Suppressor macrophage treated with lipopolysaccharide for 1 hour (primary cell): ENCODE measurements around the gene TP53I11.

Source experiments
- DNase-seq, 3 donors: peaks; one replicate each; pipeline ENCODE4 v3.0.0-alpha.2; 2020 to 2022

TP53I11 gene, protein sequence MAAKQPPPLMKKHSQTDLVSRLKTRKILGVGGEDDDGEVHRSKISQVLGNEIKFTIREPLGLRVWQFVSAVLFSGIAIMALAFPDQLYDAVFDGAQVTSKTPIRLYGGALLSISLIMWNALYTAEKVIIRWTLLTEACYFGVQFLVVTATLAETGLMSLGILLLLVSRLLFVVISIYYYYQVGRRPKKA

DNA sequence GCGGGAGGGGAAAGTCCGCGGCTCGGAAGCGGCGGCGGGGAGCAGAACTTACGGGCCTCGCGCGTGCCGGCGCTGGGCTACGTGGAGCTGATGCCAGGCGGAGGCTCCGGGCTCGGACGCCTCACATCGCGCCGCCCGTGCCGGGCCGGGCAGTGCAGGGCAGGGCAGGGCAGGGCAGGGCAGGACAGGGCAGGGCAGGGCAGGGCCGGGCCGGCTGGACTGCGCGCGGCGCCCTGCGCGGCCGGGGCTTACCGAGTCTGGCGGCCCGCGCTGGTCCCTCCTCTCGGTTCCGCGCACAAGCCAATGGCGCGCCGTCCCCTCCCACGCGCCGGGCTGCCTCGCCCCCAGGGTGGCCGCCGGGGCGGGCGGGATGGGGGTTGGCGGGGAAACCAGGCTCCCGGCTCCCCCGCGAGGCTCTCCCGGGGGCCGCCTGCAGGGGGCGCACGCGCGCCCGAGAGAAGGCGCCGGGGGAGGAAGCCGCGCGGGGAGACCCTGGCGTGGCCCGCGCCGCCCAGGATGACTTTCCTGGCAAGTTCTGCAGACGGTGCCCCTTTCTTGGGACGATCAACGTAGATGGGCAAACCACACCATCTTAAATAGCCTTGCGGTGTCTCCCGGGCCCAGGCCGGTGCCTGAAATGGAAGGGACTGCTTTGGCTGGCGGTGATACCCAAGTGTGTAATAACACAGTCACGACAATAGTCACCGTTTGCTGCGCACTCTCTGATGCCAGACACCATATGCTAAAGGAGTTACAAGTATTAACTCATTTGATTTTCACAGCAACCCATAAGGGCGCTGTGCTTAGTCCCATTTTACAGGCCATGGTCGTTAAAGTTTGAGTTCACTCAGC is at the start of gene TP53I11:
TSS of gene TP53I11 (minus strand) at position 259 of the 852 bp plus-strand sequence. CDS start 12,548 bp downstream, outside the sequence.
- peak; percentile 89 to 97 (median 95) for DNase-seq

DNA sequence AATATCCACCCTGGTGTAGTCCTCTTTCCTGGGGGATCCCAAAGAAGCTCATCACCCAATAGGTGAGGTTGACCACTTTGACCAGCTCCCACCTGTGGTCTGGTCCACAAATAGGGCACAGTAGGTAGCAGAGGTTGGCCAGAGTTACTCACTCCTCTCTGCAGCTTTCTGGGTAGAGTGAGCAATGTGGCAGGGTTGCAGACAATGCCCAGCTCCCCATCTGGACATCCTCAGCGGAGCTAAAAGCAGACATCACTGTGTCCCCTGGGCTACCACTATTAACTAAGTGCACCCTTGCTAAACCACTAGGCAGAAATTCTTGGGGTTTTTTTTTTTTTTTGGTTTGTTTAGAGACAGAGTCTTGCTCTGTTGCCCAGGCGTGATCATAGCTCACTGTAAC is 48.4 kb upstream of the TP53I11 start:
- no peak for DNase-seq

DNA sequence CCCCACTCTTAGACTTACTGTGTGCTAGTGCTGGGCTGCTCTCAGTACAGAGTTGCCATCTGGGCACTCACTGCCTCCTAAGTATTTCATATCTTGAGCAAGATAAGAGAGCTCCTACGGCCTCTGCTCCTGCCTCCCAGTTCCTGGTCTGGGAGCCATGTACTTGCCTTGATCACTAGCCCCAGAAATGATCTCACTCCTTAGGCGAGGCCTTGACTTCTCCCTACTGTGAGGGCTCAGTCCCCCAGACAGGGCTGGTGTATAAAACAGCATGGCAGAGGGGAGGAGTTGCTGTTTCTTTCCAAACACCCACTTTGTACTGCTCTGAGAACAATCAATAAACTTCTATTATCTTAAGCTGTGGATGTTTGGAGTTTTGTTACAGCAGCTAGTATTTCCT is 47.4 kb upstream of the TP53I11 start:
- no peak for DNase-seq

DNA sequence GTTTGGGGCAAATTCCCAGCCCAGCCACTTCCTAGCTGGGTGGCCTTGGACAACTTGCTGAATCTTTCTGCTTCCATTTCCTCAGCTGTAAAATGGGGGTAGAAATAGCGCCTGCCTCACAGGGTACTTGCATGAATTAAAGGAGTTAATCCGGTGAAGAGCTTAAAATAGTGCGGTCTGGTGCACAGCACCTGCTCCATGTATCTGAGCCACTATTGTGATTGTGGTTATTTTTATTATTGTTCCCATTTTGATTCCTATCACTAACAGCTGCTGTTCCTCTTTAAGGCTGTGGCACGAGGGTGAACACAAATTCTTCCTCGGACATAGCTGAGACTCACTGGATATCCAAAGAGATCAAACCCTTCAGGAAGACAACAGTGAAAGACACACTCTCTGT is 46.9 kb upstream of the TP53I11 start:
- DNase-seq, result no peak

DNA sequence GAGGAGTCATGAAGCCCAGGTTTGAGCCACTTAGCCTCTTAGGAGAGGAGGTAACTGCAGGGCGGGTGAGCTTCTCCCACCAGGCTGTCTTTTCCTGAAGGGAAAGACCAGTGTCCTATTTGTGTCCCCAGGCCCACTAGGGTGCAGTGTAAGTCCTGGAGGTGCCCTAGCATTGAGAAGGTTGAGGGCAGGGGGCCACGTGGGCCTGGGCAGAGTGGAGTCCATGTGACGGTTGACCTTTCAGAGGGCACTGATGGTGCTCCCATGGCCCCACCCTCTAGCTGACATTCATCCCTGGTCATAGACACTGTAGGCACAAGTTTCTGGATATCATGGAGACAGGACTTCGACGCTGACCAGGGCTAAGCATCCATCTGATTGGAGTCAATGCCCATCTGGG is 44.1 kb upstream of the TP53I11 start:
- no peak for DNase-seq

DNA sequence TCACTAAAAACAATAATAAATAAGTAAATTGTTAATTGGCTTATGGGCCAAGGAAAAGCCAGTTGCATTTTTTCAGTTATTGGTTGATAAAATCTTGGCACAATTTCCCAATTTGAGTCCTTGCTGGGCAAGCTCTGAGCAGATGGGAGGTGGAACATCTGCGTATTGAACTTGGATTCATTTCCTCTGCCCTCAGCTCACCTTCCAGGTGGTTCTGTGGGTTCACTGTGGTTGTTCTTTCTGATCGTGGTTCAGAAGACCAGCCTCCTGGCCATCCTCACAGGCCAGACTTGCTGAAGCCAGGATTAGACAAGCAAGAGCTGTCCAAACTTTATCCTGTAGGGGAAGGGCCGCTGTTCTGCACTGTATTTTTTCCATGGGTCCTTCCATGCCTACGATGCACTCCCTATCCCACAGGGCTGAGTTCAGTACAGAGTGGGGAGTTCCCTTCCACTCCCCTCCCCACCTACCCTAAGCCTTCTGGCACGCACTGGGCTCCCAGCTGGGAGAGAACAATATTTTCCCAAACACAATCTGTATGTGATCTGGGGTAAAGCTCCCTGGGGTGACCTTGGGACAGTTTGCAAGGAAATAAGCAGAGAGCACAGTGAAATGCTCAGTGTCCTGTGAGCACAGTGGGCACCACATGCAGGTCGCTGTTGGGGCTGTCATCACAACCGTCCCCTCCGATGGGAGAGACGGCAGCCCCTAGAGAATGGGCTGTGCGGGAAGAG is 43.5 kb upstream of the TP53I11 start:
- DNase-seq, result no peak

DNA sequence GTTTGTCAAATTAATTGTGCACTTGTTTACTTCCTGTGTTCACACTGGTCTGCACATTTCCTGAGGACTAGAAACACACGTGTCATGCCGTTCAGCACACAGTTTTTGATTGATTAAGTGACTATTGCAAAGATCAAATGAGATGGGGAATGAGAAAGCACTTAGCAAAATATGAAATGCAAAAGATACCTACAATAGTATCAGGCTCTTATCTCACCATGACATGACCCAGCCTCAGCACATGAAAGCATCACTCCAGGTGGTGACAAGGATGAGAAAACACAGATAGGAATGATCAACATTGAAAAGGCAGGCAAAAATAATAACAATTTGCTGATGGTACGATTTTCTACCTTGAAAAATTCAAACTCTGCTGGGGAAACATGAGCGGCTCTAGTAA is 42.1 kb upstream of the TP53I11 start:
- no peak for DNase-seq

DNA sequence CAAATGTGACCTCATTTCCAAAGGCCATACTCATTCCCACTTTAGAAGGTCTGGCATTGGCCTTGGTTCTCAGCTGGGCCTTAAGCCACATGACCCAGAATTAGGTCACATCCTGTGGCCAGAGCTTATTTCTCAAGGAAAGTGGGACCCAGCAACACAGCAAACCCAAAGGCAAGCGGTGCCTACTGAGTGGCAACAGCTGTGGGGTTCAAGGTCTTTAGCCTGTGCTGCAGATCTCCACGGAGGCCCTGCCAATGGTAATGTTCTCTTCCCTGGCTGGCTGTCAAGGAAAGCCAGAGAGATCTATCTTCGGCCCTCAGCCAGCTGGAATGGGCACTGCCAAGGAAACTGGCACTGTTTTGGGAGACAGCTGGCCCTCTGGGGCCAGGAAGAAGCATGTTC is 41.5 kb upstream of the TP53I11 start:
- peak in 1 of 3 donors; percentile 12 for DNase-seq

DNA sequence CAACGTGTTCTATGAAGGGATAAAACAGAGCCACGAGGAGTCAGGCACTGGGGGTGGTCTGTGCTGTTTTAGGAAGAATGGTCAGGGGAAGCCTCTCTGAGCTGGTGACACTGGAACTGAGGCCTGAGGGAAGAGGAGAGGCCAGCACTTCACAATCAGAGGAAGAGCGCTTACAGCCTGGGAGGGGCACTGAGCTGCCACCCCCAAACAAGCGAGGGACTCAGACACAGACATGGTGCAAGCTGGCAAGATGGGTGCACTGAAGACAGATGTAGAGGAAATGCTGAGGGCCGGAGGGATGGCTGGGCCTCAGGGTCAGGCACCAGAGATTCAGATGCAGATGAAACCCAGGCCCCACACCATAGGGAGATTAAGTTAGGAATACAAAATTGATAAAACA is 40.0 kb upstream of the TP53I11 start:
- DNase-seq, result no peak

DNA sequence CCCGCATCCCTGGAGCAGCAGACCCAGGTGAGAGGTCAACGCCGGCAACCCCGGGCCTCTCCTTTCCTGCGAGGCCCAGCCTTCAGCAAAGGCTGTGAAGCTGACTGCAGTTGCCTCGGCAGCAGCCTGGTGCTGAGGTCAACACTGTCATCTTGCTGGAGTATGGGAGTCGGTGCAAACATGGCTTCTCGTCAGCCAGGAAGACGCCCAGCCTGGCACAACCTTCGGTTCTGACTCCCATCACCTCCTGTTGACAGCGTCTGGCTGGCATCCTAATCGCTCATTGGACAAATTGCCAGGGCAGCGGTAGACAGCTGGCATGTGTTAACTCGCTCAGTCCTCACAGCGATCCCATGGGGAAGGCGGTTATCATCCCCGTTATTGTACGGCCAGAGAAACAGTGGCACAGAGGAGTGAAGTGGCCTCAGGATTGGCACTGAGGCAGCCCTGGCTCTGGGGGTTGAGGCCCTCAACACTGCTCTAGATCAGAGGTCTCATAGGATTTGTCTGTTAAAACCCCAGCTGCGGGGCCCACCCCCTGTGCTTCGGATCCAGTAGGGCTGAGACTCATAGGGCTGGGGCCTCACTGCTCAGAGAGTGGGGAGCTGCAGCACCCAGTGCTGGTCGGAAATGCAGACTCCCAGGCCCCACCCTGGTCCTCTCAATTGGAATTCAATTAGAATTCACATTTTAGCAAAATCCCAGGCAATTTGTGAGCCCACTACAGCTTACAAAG is 39.3 kb upstream of the TP53I11 start:
- no peak for DNase-seq

DNA sequence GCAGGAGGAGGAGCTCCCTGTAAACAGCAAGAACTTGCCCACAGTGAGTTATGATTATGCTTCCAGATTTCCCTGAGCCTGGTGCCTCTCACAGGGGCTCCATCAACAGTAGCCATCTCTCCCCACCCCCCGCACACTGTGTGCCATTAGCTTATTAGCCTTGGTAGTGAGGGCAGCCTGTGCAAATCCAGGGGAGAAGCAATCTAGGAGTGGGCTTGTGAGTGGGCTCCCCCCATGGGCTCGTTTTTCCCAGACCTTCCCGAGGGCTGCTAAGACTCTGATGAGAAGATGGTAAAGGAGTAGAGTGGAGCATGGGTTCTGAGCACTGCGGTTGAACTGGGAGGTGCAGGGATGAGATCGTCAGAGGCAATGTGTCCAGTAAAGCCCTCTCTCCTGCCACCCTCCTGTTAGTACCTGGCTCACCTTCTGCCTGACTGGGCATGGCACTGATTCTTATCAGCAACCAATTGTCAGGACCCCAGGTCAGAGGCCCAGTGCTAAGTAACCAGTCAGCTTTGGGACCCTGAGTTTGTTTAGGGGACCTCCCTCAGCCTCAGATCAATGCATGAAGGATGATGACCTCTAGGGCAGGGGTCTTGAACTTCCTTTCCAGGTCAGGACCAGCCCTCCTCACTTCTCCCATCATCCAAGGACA is 38.4 kb upstream of the TP53I11 start:
- DNase-seq, result no peak

DNA sequence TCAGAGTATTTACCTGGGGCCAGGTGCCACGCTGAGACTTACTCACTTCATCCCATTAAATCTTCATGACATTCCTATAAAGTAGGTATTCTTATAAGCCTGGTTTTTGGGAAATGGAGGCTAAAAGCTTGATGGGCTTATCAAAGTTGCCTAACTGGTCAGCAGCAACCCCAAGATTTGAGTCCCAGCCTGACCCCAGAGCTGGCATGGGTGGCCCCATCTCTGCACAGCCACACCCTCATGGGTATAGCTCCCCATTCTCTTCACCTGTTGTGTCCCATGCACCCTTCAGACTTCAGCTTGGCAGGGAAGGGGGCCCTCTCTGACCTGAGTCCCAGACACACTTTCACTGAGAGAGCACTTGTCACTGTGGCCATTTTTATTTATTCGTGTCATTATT is 37.4 kb upstream of the TP53I11 start:
- no peak for DNase-seq

DNA sequence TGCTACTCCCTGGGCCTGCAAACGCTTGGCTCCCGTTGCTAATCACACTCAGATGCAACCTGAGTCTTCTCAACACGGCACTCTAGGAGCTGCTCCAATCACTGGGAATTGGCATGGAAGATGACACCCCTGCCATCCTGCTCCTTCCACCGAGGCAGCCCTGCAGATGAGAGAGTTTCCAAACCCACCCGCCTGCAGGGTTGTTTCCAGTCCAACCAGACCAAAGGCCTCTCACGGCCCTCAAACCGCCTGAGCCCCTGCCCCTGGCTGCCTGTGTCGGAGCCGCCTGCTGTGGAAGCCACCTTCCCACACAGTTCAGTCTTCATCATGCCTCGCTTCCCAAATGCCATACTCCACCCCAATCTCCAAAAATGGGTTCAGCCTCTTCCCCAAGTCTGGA is 36.8 kb upstream of the TP53I11 start:
- DNase-seq, result no peak

DNA sequence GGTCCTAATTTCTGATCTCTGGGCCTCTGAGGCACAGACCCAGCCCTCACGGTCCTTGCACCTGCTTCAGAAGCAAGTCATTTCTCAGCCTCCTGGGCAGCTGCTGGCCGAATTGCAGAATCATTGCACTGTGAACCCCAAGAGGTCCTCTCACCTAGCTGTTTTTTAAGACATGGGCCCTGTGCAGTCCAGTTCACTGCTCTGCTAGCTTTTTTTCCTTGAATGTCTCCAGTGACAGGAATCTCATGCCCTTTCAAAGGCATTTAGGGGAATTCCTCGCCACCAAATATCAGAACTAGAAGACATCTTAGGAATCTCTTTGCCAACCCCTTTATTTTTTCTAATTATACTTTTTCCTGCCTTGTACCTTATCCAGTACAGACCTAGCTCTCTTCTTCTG is 35.6 kb upstream of the TP53I11 start:
- no peak for DNase-seq

DNA sequence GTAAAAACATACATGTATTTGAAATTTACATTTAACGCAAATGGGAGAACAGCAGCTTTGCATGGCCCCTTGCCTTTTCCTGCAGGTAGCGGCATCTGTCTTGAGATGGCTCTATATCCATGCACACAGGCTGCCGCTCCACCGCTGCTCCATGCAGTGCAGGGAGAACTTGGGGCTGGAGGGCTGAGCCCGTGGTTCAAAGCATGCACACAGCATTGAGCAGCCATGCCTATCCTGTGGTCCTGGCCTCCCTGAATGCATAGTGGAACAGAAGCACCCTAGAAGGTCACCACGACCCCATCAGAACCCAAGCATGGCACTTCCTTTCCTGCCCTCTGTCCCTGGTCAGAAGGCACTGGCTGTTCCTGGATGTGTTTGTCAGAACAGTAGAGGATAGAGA is 35.0 kb upstream of the TP53I11 start:
- no peak for DNase-seq

DNA sequence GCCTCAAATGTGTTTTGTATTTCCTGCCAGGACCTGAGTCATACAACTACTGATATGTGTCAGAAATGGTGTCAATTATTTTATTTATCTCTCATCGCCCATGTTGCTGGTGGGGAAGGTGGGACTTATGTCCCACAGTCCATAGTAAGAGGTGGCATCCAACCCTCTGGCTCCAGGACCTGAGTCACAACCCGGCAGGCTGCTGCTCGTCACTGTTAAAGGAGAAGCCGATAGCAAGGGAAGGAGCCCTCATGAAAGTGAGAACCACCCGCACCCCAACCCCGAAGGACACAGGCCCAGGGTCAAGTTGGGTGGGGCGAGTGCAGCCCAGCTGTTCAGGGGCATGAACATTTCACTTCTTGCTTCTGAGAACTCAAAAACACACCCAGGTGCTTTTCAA is 33.1 kb upstream of the TP53I11 start:
- no peak for DNase-seq

DNA sequence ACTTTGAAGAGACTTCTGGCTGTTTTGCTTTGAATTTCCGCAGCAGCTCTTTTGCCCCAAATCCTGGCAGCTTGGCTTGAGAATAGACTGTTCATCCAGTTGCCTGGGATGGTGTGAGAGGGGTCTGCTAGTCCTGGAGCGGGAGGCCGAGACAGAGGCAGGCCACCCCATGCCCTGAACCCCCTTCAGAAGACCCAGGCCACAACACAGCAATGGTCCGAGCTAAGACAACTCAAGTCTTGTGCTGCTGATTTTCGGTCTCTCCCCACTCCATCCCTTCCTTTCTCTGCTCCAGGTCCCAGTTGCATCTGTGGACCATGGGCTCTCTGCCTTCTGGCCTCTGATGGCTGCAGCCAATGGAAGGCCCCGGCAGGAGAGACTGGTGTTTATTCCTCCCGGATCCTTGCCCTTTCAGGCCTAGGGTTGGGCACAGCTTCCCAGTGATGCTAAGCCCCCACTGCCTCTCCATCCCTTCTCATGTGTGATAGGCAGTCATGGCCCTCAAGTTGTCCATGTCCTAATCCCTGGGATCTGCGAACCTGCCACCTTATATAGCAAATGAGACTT is 31.9 kb upstream of the TP53I11 start:
- DNase-seq, result no peak

DNA sequence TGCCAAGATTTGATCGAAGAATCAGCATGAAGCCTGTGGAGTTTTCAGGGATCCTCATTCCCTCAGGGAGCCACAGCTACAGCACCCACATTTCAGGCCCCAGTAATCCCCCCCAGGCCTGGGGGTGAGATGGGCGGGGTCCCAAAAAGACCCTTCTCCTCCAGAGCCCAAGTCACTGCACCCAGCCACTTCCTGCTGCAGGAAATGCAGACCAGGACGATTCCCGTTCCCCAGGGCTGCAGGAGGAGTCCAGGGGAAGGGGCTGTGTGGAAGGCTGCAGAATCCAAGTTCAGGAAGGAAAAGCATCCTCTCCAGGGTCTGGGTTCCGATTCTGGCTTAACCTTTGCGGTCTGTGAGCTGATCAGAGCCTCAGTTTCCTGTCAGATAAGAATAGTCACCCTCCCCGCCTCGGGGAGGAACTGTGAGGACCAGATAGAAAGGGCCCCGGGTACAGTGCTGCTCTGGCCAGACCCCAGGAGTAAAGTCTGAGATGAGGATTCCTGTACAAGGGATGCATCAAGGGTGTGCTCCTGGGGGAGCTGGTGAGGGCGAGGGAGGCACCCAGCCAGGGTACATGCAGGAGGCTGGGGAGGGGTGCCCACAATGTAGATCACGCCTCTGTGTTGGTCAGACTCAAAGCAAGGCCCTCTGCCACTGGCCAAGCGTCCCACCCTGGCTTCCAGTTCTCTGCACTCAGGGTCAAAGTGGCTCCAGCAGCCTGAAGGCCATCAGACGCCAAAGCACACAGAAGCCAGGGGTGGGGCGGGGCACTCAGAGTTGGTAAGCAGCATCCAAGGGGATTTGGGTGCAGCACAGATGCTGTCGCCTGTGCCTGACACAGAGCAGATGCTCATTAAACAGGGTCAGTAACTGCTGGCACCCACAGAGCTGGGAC is 30.1 kb upstream of the TP53I11 start:
- no peak for DNase-seq

DNA sequence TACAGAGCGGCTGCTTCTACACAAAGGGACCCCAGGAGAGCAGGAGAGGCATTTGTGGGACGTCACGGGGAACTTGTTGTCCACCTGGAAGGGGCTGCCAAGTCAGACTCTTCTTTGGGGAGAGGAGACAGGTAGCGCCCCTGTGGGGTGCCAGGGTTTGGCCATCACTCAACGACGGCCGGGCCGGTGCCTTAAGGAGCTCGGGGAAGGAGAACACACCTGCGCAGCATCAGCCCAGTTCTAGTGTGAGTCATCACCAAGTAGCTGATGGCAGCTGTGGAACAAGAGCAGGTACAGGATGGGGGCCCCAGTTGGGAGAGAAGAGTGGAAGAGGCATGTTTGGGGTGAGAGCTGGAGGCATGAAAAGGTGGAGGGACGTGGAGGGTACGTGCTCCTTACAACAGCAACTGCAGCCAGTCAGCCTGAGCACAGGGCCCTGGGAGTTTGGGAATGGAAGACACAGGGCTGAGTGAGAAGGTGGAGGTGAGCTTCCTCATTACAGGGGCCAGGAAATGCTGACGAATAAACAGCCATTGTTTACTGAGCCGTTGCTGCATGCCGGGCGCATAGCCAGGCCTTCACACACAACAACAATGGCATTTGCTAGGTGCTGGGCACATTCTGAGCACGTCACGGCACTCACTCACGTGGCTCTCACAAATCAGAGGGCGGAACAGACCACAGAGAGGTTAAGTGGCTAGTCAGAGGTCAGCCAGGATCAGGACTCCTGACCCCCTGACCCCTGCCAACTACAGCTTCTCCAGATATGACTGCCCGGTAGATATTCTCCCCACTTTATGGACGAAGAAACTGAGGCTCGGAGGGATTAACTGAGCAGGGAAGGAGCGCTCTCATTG is 29.1 kb upstream of the TP53I11 start:
- no peak for DNase-seq

DNA sequence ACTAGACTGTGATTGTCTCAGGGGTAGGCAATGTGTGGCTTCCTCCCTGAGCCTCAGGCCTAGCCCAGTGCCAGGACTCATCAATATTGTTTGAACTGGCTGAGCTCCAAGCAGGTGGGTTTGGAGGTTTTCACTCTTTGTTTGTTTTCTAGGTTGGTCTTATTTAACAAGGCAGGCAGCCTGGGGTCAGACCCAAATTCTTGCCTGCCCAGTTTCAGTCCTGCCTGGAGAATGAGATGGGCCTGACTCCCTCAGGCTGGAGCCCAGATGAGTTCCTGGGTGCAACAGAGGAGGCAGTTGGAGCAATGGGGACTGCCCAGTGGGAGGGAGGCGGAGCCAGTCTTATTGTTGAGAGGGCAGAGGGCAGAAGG is 28.3 kb upstream of the TP53I11 start:
- DNase-seq, result peak in 1 of 3 donors; percentile 51
